Activated CD4-positive, alpha-beta T cell treated with anti-CD3 and anti-CD28 coated beads, Interleukin-2, amount 10 ng/mL, durations not matched to agents 7 days and 5 days (primary cell): ENCODE results near the gene SYT12. TPM values are rescaled to one million over a fixed set of nuclear protein-coding genes. Genes with fewer than 3 reads are reported as not detected.
"Not testable (repeated sequence)": the region's sequence is repeated elsewhere in the genome, so short reads cannot be mapped to it uniquely, and the experiment has no call there.

Experiments
- CTCF ChIA-PET: fragments of 350-600 bp; sonication (Branson Sonifier 250); formaldehyde crosslinking; loops from one replicate; lab custom pipeline; 2021; ENCODE audit warnings: antibody characterized with exemption; lab: Charles Lee
- POLR2A ChIA-PET: fragments of 350-600 bp; sonication (Branson Sonifier 250); formaldehyde crosslinking; loops from one replicate; lab custom pipeline; 2021; ENCODE audit warnings: antibody characterized with exemption; lab: Charles Lee
- DNase-seq: peaks from one replicate; pipeline ENCODE4 v3.0.0-alpha.2; 2020
- H3K27ac Mint-ChIP-seq: one replicate; pipeline ENCODE4 v1.8.0; 2021; ENCODE audit warnings: mild to moderate bottlenecking, moderate library complexity, mixed read lengths
- H3K27me3 Mint-ChIP-seq: one replicate; pipeline ENCODE4 v1.8.0; 2021; ENCODE audit warnings: mixed read lengths
- H3K36me3 Mint-ChIP-seq: one replicate; pipeline ENCODE4 v1.8.0; 2021; ENCODE audit warnings: low read depth, mixed read lengths
- H3K4me1 Mint-ChIP-seq: one replicate; pipeline ENCODE4 v1.8.0; 2021; ENCODE audit warnings: mixed read lengths
- H3K4me3 Mint-ChIP-seq: one replicate; pipeline ENCODE4 v1.8.0; 2021; ENCODE audit warnings: mild to moderate bottlenecking, moderate library complexity, mixed read lengths
- H3K9me3 Mint-ChIP-seq: one replicate; pipeline ENCODE4 v1.8.0; 2021; ENCODE audit warnings: mixed read lengths
- total RNA-seq, 2 experiments: library from RNA; stranded (reverse); gene quantifications; one replicate each; pipeline ENCODE4 v1.2.3, GENCODE V29; 2021

Gene SYT12
- total RNA-seq, 2 experiments from 2014 or later: not detected

DNA sequence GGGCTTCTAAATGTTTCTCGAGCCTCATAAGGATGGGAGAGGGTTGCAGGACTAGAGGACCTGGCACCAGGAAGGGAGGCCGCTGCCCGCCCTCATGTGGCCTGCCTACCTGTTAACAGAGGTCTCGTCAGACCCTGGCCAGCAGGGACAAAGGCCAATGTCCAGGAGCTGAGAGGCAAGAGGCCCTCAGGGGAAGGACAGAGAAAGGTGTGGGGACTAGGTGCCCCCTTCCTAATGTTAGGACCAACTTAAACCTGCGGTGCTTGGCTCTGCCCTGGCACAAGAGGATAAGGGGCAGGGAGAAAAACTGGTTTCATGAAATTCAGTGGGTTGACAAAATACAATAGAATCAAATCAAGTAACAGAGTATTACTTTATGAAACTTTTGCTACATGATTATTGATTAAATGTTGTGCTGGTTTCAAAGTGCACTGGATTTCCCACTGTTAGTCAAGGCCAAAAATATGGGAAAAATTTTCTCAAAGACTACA, 20.0 kb upstream of the SYT12 start:
- H3K9me3 Mint-ChIP-seq: no peaks in the 10 kb centered on the region
- peaks cover 2% of the 10 kb centered on the region for H3K4me1 Mint-ChIP-seq
- no peak for DNase-seq
- ChIA-PET CTCF (interaction anchor here (0.5 to 1.5 kb wide), 2 partner anchors 9 to 23 kb away, joined by 3 read pairs; no protein-coding TSS in a partner anchor), POLR2A (no interaction called here)
- peaks cover 2% of the 10 kb centered on the region for H3K27me3 Mint-ChIP-seq
- no peaks in the 10 kb centered on the region for H3K36me3 Mint-ChIP-seq
- no peak overlapping the region for H3K27ac Mint-ChIP-seq
- no peak overlapping the region for H3K4me3 Mint-ChIP-seq

DNA sequence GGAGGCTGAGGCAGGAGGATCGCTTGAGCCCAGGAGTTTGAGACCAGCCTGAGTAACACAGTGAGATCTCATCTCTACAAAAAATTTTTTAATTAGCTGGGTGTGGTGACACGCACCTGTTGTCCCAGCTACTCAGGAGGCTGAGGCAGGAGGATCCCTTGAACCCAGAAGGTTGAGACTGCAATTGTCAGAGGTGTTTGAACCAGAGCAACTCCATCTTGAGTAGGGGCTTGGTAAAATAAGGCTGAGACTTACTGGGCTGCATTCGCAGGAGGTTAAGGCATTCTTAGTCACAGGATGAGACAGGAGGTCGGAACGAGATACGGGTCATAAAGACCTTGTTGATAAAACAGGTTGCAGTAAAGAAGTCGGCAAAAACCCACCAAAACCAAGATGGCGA, 17.7 kb upstream of the SYT12 start:
- H3K27ac Mint-ChIP-seq, H3K36me3 Mint-ChIP-seq, H3K4me3 Mint-ChIP-seq, H3K4me1 Mint-ChIP-seq, POLR2A ChIA-PET, H3K9me3 Mint-ChIP-seq, DNase-seq, H3K27me3 Mint-ChIP-seq: not testable (repeated sequence)
- CTCF ChIA-PET: interaction anchor here (1.4 kb wide), 1 partner anchor 12 kb away, joined by 4 read pairs; no protein-coding TSS in a partner anchor

- no peak overlapping the region for H3K4me3 Mint-ChIP-seq
- H3K27me3 Mint-ChIP-seq: no peaks in the 10 kb centered on the region
- CTCF ChIA-PET: interaction anchor here (1.1 to 1.4 kb wide), 2 partner anchors 11 to 32 kb away, joined by 3 to 4 read pairs; no protein-coding TSS in a partner anchor
- no peaks in the 10 kb centered on the region for H3K36me3 Mint-ChIP-seq
- POLR2A ChIA-PET: no interaction called here
- H3K27ac Mint-ChIP-seq: no peak overlapping the region
- no peaks in the 10 kb centered on the region for H3K9me3 Mint-ChIP-seq
- H3K4me1 Mint-ChIP-seq: peaks cover 2% of the 10 kb centered on the region
- peak; percentile 17 for DNase-seq
Observed at GRCh38 chr11:67006029-67006884, 16.7 kb upstream of the SYT12 start.

DNA sequence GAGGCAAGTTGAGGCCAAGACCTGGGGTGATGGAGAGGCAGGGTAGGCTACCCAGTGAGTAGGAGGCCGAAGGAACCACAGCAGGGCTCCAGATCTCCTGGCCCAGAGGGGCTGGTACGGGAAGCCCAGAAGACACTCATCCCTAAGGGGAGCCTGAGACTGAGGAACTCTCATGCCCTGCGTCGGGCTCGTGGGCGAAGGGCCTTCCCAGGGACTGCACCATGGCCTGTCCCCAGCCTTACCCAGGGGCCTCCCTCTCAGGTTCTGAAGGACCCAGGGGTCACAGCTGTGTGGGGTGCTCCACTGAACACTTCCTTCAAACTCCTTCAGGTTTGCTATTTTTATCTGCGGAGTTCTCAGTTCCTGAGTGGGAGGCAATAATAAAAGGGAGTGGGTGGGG, 15.8 kb upstream of the SYT12 start:
- CTCF ChIA-PET: no interaction called here
- Mint-ChIP-seq H3K27ac (no peak overlapping the region), H3K4me3 (no peak overlapping the region)

GRCh38 chr11:67010296-67010905, 12.5 kb upstream of the SYT12 start:
- no peak overlapping the region for H3K4me3 Mint-ChIP-seq
- peaks cover 2% of the 10 kb centered on the region for H3K4me1 Mint-ChIP-seq
- CTCF ChIA-PET: interaction anchor here (0.6 kb wide), 1 partner anchor 74 kb away, joined by 4 read pairs; no protein-coding TSS in a partner anchor
- H3K36me3 Mint-ChIP-seq: no peaks in the 10 kb centered on the region
- no peaks in the 10 kb centered on the region for H3K27me3 Mint-ChIP-seq
- no peak for DNase-seq
- POLR2A ChIA-PET: no interaction called here
- no peaks in the 10 kb centered on the region for H3K9me3 Mint-ChIP-seq
- H3K27ac Mint-ChIP-seq: no peak overlapping the region

More for the DNA sequence above, 15.8 kb upstream of the SYT12 start:
- Mint-ChIP-seq H3K36me3 (no peaks in the 10 kb centered on the region), H3K4me1 (peaks cover 2% of the 10 kb centered on the region), H3K27me3 (no peaks in the 10 kb centered on the region), H3K9me3 (no peaks in the 10 kb centered on the region)
- POLR2A ChIA-PET: no interaction called here
- no peak for DNase-seq

GRCh38 chr11:67013511-67014045, 9.4 kb upstream of the SYT12 start:
- H3K9me3 Mint-ChIP-seq: no peaks in the 10 kb centered on the region
- POLR2A ChIA-PET: no interaction called here

GRCh38 chr11:67014343-67014742, 8.6 kb upstream of the SYT12 start:
- Mint-ChIP-seq H3K4me1 (no peaks in the 10 kb centered on the region), H3K36me3 (no peaks in the 10 kb centered on the region), H3K27me3 (peaks cover 9% of the 10 kb centered on the region), H3K27ac (no peak overlapping the region), H3K9me3 (peaks cover 2% of the 10 kb centered on the region), H3K4me3 (no peak overlapping the region)
- CTCF ChIA-PET: interaction anchor here (0.7 kb wide), 1 partner anchor 13 kb away, joined by 3 read pairs; no protein-coding TSS in a partner anchor
- POLR2A ChIA-PET: no interaction called here
- no peak for DNase-seq

More at GRCh38 chr11:67013511-67014045, 9.4 kb upstream of the SYT12 start:
- H3K27me3 Mint-ChIP-seq: peaks cover 9% of the 10 kb centered on the region
- no peak overlapping the region for H3K27ac Mint-ChIP-seq
- no peaks in the 10 kb centered on the region for H3K4me1 Mint-ChIP-seq
- CTCF ChIA-PET: no interaction called here
- DNase-seq: no peak
- no peaks in the 10 kb centered on the region for H3K36me3 Mint-ChIP-seq
- no peak overlapping the region for H3K4me3 Mint-ChIP-seq

DNA sequence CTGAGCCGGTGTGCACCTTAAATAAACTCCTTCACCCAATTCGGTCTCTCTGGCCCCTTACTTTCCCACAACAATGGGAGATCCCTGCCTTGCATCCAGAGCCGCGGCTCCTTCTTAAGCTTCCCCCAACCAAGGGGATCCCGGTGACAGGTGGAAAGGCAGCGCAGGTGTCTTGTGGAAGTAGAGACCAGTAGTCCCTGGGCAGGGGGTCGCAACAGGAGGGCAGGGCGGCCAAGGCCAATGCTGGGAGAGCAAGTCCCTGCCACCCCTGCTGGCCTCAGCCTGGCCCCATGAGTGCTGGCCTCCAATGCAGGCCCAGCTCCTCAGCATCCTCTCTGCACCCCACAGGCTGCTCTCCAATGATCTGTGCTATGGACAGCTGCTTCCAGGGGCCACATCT, 7.9 kb upstream of the SYT12 start:
- CTCF ChIA-PET: interaction anchor here (0.7 kb wide), 1 partner anchor 13 kb away, joined by 3 read pairs; no protein-coding TSS in a partner anchor
- no peak for DNase-seq
- H3K27me3 Mint-ChIP-seq: peaks cover 11% of the 10 kb centered on the region

DNA sequence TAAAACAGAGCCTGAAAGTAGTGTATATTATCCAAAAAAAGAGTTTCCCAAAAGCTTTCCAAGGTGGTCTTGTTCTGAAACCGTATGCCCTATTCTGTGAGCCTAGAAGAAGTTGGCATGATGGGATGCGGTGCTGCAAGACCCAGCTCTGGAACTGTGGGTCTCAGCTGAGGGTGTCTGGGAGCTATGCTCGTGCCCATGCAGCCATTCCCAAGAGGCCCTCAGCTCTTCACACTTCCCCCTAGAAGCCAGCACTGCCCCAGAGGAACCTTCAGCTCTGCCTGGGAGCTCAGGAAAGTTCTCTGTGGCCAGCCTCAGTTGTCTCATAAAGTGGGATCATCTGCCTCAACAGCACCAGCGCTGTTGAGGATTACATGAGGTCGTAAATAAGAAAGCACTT, 6.4 kb upstream of the SYT12 start:
- ChIA-PET POLR2A (no interaction called here), CTCF (interaction anchor here (1.0 to 1.2 kb wide), 2 partner anchors 11 to 323 kb away, joined by 3 to 4 read pairs; no protein-coding TSS in a partner anchor)
- Mint-ChIP-seq H3K27ac (no peak overlapping the region), H3K4me3 (no peak overlapping the region), H3K4me1 (no peaks in the 10 kb centered on the region), H3K27me3 (peaks cover 24% of the 10 kb centered on the region), H3K9me3 (peaks cover 2% of the 10 kb centered on the region), H3K36me3 (no peaks in the 10 kb centered on the region)
- DNase-seq: no peak

More for the DNA sequence above, 7.9 kb upstream of the SYT12 start:
- POLR2A ChIA-PET: no interaction called here
- Mint-ChIP-seq H3K27ac (no peak overlapping the region), H3K4me1 (no peaks in the 10 kb centered on the region), H3K9me3 (peaks cover 2% of the 10 kb centered on the region), H3K4me3 (no peak overlapping the region), H3K36me3 (no peaks in the 10 kb centered on the region)

DNA sequence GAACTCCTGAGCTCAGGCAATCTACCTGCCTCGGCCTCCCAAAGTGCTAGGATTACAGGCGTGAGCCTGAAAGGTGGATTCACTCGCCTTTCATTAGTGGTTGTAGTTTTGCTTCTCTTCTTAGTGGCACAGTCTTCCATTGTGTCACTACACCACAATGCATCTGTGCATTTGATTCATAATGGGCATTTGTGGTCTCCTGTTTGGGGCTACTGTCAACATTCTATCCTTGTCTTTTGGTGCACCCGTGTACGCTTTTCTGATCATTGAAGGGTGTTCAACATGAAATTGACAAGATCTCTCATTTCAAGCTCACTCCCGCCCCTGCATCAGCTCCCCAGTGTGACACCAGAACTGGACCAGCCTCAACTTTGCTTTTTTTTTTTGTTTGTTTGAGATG, 2.0 kb upstream of the SYT12 start:
- ChIA-PET POLR2A (no interaction called here), CTCF (interaction anchor here (0.6 to 1.5 kb wide), 4 partner anchors 35 to 262 kb away, joined by 3 to 6 read pairs (median 4); no protein-coding TSS in a partner anchor)
- H3K9me3 Mint-ChIP-seq: peaks cover 2% of the 10 kb centered on the region
- no peak overlapping the region for H3K4me3 Mint-ChIP-seq
- no peak for DNase-seq
- no peak overlapping the region for H3K27ac Mint-ChIP-seq
- peaks cover 58% of the 10 kb centered on the region for H3K27me3 Mint-ChIP-seq
- no peaks in the 10 kb centered on the region for H3K36me3 Mint-ChIP-seq
- H3K4me1 Mint-ChIP-seq: peaks cover 26% of the 10 kb centered on the region

DNA sequence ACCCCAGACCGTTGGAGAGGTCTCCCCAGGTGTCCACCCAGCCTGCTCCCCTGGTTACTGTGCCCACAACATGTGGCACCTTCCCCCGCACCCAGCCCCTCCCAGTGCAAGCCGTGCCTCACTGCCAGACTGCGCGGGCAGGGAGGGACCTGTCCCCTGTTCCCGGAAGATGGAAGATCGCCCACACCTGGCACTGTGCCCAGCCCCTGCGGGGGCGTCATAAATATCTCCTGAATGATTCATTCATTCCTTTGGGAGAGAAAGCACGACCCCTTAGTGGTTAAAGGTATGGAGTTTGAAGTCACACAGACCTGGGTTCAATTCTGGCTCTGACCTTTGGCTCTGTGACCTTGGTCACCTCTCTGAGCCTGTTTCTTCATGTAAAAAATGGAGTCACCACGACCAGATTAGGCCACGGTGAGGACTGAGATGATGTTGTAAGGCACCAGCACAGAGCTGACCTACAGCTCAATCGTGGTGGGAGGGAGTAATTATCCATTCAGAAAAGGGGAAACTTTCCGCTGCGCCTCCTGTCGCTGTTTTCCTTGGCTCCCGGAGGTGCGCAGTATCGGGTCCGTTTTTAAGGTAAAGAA, 497 bp upstream of the SYT12 start:
- Mint-ChIP-seq H3K27me3 (peaks cover 64% of the 10 kb centered on the region), H3K4me3 (no peak overlapping the region), H3K27ac (no peak overlapping the region), H3K9me3 (peaks cover 2% of the 10 kb centered on the region), H3K36me3 (no peaks in the 10 kb centered on the region), H3K4me1 (peaks cover 26% of the 10 kb centered on the region)
- no peak for DNase-seq
- ChIA-PET CTCF (interaction anchor here (0.7 to 0.8 kb wide), 2 partner anchors 15 to 334 kb away, joined by 3 to 5 read pairs; no protein-coding TSS in a partner anchor), POLR2A (no interaction called here)

GRCh38 chr11:67023957-67024353, 1.0 kb downstream of the SYT12 start:
- H3K4me3 Mint-ChIP-seq: no peak overlapping the region
- no peak overlapping the region for H3K27ac Mint-ChIP-seq
- POLR2A ChIA-PET: no interaction called here
- CTCF ChIA-PET: interaction anchor here (0.8 to 0.9 kb wide), 2 partner anchors 16 to 30 kb away, joined by 3 read pairs; no protein-coding TSS in a partner anchor
- H3K9me3 Mint-ChIP-seq: peaks cover under 1% of the 10 kb centered on the region
- no peaks in the 10 kb centered on the region for H3K36me3 Mint-ChIP-seq
- no peak for DNase-seq
- peaks cover 73% of the 10 kb centered on the region for H3K27me3 Mint-ChIP-seq
- peaks cover 26% of the 10 kb centered on the region for H3K4me1 Mint-ChIP-seq
